SK-N-SH treated with all-trans-retinoic acid at 6 μM for 48 hours (cell line): ENCODE measurements around the gene LAMA5.

Source experiments
- ATAC-seq: fragments of 200-7000 bp; cut with Tn5 transposase; 3 replicates; pipeline ENCODE4 v1.9.1; 2020; ENCODE audit warnings: mild to moderate bottlenecking, moderate library complexity
- ARNTL ChIP-seq: fragments of 450-650 bp; formaldehyde crosslinking; IDR thresholded peaks from 2 replicates; pipeline ENCODE4 v1.5.0; 2020; ENCODE audit warnings: low read depth, mild to moderate bottlenecking, moderate library complexity, borderline replicate concordance
- BACH2 ChIP-seq: fragments of 250-450 bp; sonication (Bioruptor Pico); IDR thresholded peaks from 2 replicates; pipeline ENCODE4 v1.9.0; 2021; ENCODE audit warnings: mild to moderate bottlenecking, borderline replicate concordance
- CREB5 ChIP-seq: fragments of 250-450 bp; sonication (Bioruptor Pico); IDR thresholded peaks from 2 replicates; pipeline ENCODE4 v1.5.1; 2020; ENCODE audit warnings: low read depth, mild to moderate bottlenecking, moderate library complexity
- CSDC2 ChIP-seq: fragments of 250-450 bp; sonication (Bioruptor Pico); IDR thresholded peaks from 2 replicates; pipeline ENCODE4 v1.5.0; 2020; ENCODE audit warnings: mild to moderate bottlenecking, moderate library complexity
- CSRNP3 ChIP-seq: fragments of 250-450 bp; sonication (Bioruptor Pico); IDR thresholded peaks from 2 replicates; pipeline ENCODE4 v1.5.1; 2021; ENCODE audit warnings: mild to moderate bottlenecking, moderate library complexity
- ESRRG ChIP-seq: fragments of 250-450 bp; sonication (Bioruptor Pico); IDR thresholded peaks from 2 replicates; pipeline ENCODE4 v1.6.1; 2021; ENCODE audit warnings: mild to moderate bottlenecking
- GLIS3 ChIP-seq: fragments of 250-450 bp; sonication (Bioruptor Pico); IDR thresholded peaks from 2 replicates; pipeline ENCODE4 v1.5.0; 2020; ENCODE audit warnings: mild to moderate bottlenecking, moderate library complexity
- ISL1 ChIP-seq: fragments of 250-450 bp; sonication (Bioruptor Pico); IDR thresholded peaks from 2 replicates; pipeline ENCODE4 v2.1.2; 2022; ENCODE audit warnings: mild to moderate bottlenecking, moderate library complexity
- OSR1 ChIP-seq: fragments of 250-450 bp; sonication (Bioruptor Pico); IDR thresholded peaks from 2 replicates; pipeline ENCODE4 v1.8.0; 2022; ENCODE audit warnings: moderate library complexity, mild to moderate bottlenecking, inconsistent platforms
- PATZ1 ChIP-seq: fragments of 250-450 bp; sonication (Bioruptor Pico); IDR thresholded peaks from 2 replicates; pipeline ENCODE4 v1.8.0; 2020; ENCODE audit warnings: mild to moderate bottlenecking, moderate library complexity, borderline replicate concordance
- PPARA ChIP-seq: fragments of 250-450 bp; sonication (Bioruptor Pico); IDR thresholded peaks from 2 replicates; pipeline ENCODE4 v1.5.0; 2020; ENCODE audit warnings: mild to moderate bottlenecking, borderline replicate concordance
- RARB ChIP-seq: fragments of 250-450 bp; sonication (Bioruptor Pico); IDR thresholded peaks from 2 replicates; pipeline ENCODE4 v1.8.0; 2021; ENCODE audit warnings: mild to moderate bottlenecking, moderate library complexity
- SNAI2 ChIP-seq: fragments of 250-450 bp; sonication (Bioruptor Pico); IDR thresholded peaks from 2 replicates; pipeline ENCODE4 v1.5.0; 2020; ENCODE audit warnings: mild to moderate bottlenecking, moderate library complexity
- TOX ChIP-seq: fragments of 250-450 bp; sonication (Bioruptor Pico); IDR thresholded peaks from 2 replicates; pipeline ENCODE4 v1.8.0; 2021; ENCODE audit warnings: mild to moderate bottlenecking, moderate library complexity, borderline replicate concordance
- TSHZ2 ChIP-seq: fragments of 250-450 bp; sonication (Bioruptor Pico); IDR thresholded peaks from 2 replicates; pipeline ENCODE4 v1.5.0; 2020; ENCODE audit warnings: mild to moderate bottlenecking, moderate library complexity
- ZC3H10 ChIP-seq: fragments of 250-450 bp; sonication (Bioruptor Pico); IDR thresholded peaks from 2 replicates; pipeline ENCODE4 v1.5.1; 2021; ENCODE audit warnings: mild to moderate bottlenecking, moderate library complexity
- ZFP3 ChIP-seq: fragments of 250-450 bp; sonication (Bioruptor Pico); IDR thresholded peaks from 2 replicates; pipeline ENCODE4 v1.5.0; 2020; ENCODE audit warnings: mild to moderate bottlenecking, moderate library complexity
- ZFP30 ChIP-seq: fragments of 450-650 bp; formaldehyde crosslinking; IDR thresholded peaks from 2 replicates; pipeline ENCODE4 v1.5.0; 2022; ENCODE audit warnings: mild to moderate bottlenecking, moderate library complexity
- ZNF565 ChIP-seq: fragments of 450-650 bp; formaldehyde crosslinking; conservative IDR thresholded peaks from 2 replicates; pipeline ENCODE4 v1.5.0; 2020; ENCODE audit warnings: low read depth, mild to moderate bottlenecking, moderate library complexity
- ZNF70 ChIP-seq: fragments of 450-650 bp; formaldehyde crosslinking; IDR thresholded peaks from 2 replicates; pipeline ENCODE4 v1.5.0; 2020; ENCODE audit warnings: mild to moderate bottlenecking, moderate library complexity
- ZNF8 ChIP-seq: fragments of 450-650 bp; formaldehyde crosslinking; IDR thresholded peaks from 2 replicates; pipeline ENCODE4 v1.5.0; 2020; ENCODE audit warnings: mild to moderate bottlenecking, moderate library complexity

Gene LAMA5

GRCh38 chr20:62364911-62365736 lies 2.0 kb downstream of the LAMA5 start:
- ATAC-seq, result no peak
- TF ChIP-seq ZFP3, result no peak
- TF ChIP-seq ZNF8 (CRISPR knock-in tag), result no peak
- TF ChIP-seq PATZ1, result no peak
- no peak for TF ChIP-seq ESRRG
- no peak for TF ChIP-seq ISL1 (CRISPR knock-in tag)
- no peak for TF ChIP-seq ZC3H10 (CRISPR knock-in tag)
- TF ChIP-seq TOX (CRISPR knock-in tag), result no peak
- TF ChIP-seq ZNF565, result no peak
- no peak for TF ChIP-seq GLIS3 (CRISPR knock-in tag)
- no peak for TF ChIP-seq OSR1 (CRISPR knock-in tag)
- no peak for TF ChIP-seq SNAI2
- no peak for TF ChIP-seq BACH2 (CRISPR knock-in tag)
- TF ChIP-seq CSRNP3, result no peak
- no peak for TF ChIP-seq TSHZ2 (CRISPR knock-in tag)
- no peak for TF ChIP-seq ZFP30 (CRISPR knock-in tag)

- TF ChIP-seq ZNF565, result no peak
- TF ChIP-seq ARNTL (CRISPR knock-in tag), result no peak
- ATAC-seq, result no peak
Measured at GRCh38 chr20:62363920-62364851, 2.9 kb downstream of the LAMA5 start.

- no peak for ATAC-seq
- TF ChIP-seq ZFP30 (CRISPR knock-in tag) (no peak), RARB (no peak), CREB5 (no peak), ZNF70 (CRISPR knock-in tag) (no peak), ARNTL (CRISPR knock-in tag) (no peak), ISL1 (CRISPR knock-in tag) (no peak), TOX (CRISPR knock-in tag) (no peak), ZNF565 (no peak), ZNF8 (CRISPR knock-in tag) (no peak), ZC3H10 (CRISPR knock-in tag) (no peak), CSRNP3 (no peak), ZFP3 (no peak), PPARA (CRISPR knock-in tag) (no peak), PATZ1 (no peak), CSDC2 (CRISPR knock-in tag) (no peak), GLIS3 (CRISPR knock-in tag) (no peak), BACH2 (CRISPR knock-in tag) (no peak), ESRRG (no peak)
Measured at GRCh38 chr20:62362991-62363919, 3.9 kb downstream of the LAMA5 start.
